ENCODE results near the gene ELMO2. TPM values are rescaled to one million over a fixed set of nuclear protein-coding genes. Genes with fewer than 3 reads are reported as not detected.
"Not testable (repeated sequence)": the region's sequence is repeated elsewhere in the genome, so short reads cannot be mapped to it uniquely, and the experiment has no call there.

The ELMO2 gene
- total RNA-seq, 2 experiments from 2014 or later, result 56.4 to 56.5 TPM

DNA sequence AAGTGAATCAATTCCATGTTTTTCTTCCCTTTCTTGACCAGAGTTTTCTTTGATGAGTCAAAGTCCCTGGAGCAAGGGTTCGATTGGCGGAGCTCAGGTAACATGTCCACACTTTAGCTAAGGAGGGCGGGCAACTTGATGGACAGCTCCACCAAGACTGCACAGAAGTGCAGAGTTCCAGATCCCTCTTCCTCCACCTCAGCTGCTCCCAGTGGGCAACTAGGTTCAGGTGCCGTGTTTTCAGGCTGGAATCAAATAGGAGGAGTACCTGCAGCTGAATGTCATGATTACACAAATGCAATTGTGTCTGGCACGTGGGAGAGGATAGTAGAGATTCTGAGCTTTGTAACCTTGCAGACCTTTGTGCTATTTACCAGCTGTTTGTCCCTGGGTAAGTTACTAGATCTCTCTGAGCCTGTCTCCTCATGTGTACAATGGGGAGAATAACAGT, 1.9 kb upstream of the ELMO2 start:
- ChIA-PET POLR2A (interaction anchor here (1.0 kb wide), 1 partner anchor 44 kb away, joined by 6 read pairs; no protein-coding TSS in a partner anchor), CTCF (interaction anchor here (1.1 to 1.9 kb wide), 3 partner anchors 101 to 276 kb away, joined by 3 to 6 read pairs (median 4); no protein-coding TSS in a partner anchor)

DNA sequence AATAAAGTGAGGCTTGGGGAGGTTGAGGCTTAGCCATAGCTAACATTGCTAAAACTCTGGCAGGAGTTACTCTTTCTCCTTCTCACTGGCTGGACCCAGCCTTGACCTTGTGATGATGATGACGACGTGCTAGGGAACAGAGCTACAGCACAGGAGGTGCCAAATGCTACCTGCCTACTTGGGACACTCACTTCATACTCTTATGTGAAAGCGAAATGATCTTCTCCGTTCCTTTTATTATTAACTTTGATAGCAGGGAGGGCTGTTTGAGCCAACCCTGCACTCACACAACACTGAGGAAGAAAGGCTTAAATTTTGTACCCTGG, 1.2 kb upstream of the ELMO2 start:
- ChIA-PET CTCF (interaction anchor here (1.1 to 1.9 kb wide), 2 partner anchors 101 to 102 kb away, joined by 4 to 6 read pairs; no protein-coding TSS in a partner anchor), POLR2A (interaction anchor here (1.0 kb wide), 1 partner anchor 44 kb away, joined by 6 read pairs; no protein-coding TSS in a partner anchor)

DNA sequence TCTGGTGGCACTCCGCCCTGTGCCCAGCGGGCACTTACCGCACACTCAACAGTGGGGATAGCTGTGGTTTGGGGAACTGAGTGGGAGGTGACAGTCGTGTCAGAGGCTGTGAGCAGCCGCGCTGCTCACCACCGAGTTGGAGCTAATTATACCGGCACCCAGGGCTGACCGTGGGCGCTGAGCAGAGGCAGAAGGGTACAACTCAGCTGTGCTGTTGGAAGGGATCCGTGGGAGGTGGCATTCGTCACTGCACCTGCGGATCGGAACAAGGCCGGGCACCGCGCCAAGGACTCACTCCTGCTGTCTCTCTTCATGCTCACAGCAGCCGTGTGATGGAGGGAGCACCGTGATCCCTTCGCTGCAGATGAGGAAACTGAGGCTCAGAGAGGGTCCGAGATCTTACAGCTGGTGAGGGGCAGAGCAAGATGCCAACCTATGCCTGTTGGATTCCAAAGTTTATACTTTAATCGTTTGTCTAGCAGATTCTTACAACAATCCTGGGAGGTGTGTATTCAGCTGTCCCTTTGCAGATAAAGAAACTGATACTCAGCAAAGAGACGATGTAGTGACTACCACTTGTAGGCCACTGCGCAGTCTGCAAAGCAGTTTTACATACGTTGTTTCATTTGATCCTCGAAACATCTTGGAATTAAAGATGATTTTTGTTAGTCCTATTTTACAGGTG, 713 bp upstream of the ELMO2 start:
- POLR2A ChIA-PET, result interaction anchor here (0.7 to 1.5 kb wide), 2 partner anchors 9 to 44 kb away, joined by 3 to 13 read pairs; no protein-coding TSS in a partner anchor
- CTCF ChIA-PET, result interaction anchor here (1.4 to 1.9 kb wide), 2 partner anchors 100 to 102 kb away, joined by 6 read pairs; no protein-coding TSS in a partner anchor

DNA sequence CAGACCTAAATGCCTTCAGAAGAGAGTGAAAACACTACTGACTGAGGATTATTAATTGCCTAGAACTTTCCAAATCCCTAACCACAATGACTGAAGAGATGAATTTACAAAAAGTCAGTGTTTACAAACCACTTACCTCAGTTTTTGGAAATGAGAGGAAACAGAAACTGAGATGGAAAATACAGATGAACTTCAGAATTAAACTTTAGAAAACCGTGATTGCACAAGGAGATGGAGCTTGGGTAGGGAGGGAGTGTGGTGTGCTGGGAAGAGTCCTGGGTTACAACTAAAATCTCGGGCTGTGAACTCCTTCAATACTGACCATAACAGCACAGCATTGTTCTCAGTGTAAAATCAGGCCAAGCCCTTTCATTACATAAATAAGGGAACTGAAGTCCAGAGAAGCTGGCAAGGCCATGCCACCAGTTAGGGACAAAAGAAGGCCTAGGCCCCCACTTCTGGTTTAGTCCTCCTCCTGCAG, 4.0 kb downstream of the ELMO2 start:
- CTCF ChIA-PET, result interaction anchor here (0.8 to 1.2 kb wide), 2 partner anchors 38 to 96 kb away, joined by 3 to 6 read pairs; no protein-coding TSS in a partner anchor
- POLR2A ChIA-PET, result interaction anchor here (2.2 kb wide), 1 partner anchor 38 kb away, joined by 9 read pairs; no protein-coding TSS in a partner anchor

DNA sequence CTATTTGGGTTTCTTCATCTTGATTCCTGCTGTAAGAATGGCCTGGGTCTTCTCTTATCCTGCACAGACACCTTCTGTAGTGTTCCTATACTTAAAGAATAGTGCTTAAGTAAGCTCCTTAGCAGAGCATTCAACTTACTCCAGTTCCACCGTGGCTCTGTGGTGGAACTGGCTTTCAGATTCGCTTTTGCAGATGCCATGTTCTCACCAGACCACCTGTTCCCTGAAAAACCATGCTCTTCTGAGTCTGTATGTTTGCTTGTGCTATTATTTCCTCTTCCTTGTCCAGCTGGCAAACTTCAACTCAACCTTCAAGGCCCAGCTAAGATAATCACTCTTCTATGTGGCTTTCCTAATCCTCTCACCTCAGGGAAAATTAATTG, 4.9 kb downstream of the ELMO2 start:
- ChIA-PET CTCF (interaction anchor here (1.1 to 1.4 kb wide), 2 partner anchors 12 to 38 kb away, joined by 3 to 5 read pairs; no protein-coding TSS in a partner anchor), POLR2A (interaction anchor here (0.5 to 2.2 kb wide), 2 partner anchors 37 to 588 kb away, joined by 3 to 9 read pairs; no protein-coding TSS in a partner anchor)

DNA sequence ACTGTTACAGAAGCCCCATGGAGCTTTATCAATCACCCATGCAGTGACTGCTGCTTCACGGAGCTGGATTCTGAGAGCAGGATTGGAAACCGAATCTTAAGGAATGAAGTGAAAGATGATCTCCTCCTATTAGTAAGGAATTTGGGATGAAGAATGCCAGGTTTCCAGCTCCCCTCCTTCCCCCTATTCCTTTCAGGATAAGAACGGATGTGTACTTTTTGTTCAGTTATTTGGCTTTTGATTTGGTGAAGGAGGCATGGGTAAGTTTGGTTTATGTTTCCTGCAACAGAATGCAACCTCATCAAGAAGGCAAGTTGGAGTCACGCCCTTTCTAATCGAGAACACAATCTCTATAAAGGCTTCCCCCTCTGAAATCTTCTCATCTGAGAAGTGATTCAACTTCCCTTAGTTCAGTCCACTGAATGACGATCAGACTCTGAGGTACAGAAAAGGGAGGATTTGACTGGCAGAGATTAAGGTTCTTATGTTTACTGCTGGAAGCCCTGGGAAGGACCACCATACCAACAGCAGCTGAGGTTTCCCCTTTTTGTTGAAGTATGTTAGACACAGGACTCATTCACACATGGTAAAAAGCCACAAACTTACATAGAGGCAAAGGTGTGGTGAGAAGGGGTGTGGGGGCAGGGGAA, 5.5 kb downstream of the ELMO2 start:
- CTCF ChIA-PET, result interaction anchor here (1.1 to 1.4 kb wide), 2 partner anchors 12 to 37 kb away, joined by 3 to 5 read pairs; no protein-coding TSS in a partner anchor
- POLR2A ChIA-PET, result interaction anchor here (0.6 to 2.2 kb wide), 2 partner anchors 36 to 997 kb away, joined by 4 to 9 read pairs; no protein-coding TSS in a partner anchor

DNA sequence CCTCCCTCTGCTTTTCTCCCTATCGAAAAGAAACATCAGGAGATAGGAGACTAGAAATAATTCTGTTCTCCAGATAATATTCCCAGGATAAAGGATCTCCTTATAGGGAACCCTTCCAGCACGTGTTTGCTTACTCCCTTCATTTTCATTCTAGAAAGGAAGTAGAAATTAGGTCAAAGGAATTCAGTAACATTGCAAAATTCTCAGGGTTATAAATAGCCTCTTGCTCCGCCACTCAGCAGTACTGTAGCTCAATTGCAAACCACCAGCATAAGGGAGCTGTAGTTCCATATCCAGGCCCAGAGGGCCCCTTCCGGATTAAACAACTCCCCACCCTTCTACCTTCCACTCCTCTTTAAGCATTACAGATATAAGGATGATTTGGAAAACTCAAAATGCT, 6.2 kb downstream of the ELMO2 start:
- CTCF ChIA-PET, result interaction anchor here (1.1 to 1.4 kb wide), 2 partner anchors 11 to 37 kb away, joined by 3 to 5 read pairs; no protein-coding TSS in a partner anchor
- POLR2A ChIA-PET, result no interaction called here

DNA sequence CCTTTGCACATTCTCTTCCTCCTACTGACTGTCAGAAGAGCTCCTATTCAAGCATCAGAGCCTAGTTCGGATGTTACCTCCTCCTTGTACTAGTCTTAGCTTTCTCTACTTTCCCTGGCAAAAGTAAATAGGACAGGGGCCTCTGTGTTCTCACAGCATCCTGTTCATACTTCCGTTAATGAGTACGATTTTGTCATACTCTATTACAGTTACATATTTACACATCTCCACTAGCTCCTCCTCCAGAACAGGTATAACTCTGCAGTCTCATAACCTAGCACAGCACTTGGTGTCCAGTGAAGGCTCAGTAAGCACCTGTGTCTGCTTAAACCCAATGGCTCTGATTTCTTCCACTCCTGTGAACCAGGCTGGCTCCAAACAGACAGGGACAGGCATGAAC, 7.0 kb downstream of the ELMO2 start:
- POLR2A ChIA-PET, result interaction anchor here (0.7 kb wide), 1 partner anchor 35 kb away, joined by 3 read pairs; no protein-coding TSS in a partner anchor
- CTCF ChIA-PET, result interaction anchor here (0.5 to 0.9 kb wide), 2 partner anchors 25 to 36 kb away, joined by 3 read pairs; no protein-coding TSS in a partner anchor

DNA sequence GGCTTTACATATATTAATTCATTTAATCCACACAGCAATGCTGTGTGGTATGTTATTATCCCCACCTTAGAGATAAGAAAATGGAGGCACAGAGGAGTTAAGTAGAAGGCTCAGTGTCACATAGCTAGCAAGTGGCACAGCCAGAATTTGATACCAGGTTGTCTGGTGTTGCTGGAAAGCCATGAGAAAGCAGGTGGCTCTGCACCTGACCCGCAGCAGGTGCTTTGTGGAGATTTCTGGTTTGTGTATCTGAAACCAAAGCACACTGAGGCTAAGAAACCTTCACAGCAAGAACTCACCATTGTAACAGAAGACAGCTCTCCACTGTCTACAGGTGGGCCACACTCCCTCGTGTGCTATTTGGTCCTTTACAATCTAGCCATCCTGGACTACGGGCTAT, 7.5 kb downstream of the ELMO2 start:
- CTCF ChIA-PET, result interaction anchor here (0.5 to 0.9 kb wide), 2 partner anchors 25 to 35 kb away, joined by 3 read pairs; no protein-coding TSS in a partner anchor

DNA sequence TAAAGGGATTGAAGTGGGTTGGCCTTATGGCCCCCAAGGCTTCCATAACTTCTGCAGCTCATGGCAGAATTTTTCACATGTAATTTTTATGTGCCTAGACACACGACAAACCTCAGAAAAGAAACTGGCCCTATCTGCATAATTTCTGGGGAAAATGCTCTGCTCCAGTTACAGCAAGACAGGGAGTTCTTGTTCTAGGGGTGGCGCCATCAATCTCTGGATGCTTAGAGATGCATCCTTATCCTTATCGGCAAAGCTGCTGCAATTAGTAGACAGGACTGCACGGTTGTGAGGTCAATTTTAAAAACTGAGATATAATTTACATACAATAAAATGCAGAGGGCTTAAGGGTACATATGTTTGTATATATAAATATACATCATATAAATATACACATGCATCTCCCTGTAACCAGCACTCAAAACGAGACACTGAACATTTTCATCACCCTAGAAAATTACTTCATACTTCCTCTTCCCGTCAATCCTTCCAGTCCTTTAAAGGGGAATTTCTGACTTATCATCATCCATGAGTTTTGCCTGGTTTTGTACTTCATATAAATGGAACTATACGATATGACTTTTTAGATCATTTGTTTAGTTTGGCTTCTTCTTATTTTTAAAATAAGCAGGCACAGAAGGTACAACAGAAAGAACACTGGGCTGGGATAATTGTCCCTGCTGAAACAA, 10.2 kb downstream of the ELMO2 start:
- ChIA-PET CTCF (no interaction called here), POLR2A (no interaction called here)

More for the DNA sequence above, 7.5 kb downstream of the ELMO2 start:
- POLR2A ChIA-PET, result interaction anchor here (0.7 kb wide), 1 partner anchor 35 kb away, joined by 3 read pairs; no protein-coding TSS in a partner anchor

DNA sequence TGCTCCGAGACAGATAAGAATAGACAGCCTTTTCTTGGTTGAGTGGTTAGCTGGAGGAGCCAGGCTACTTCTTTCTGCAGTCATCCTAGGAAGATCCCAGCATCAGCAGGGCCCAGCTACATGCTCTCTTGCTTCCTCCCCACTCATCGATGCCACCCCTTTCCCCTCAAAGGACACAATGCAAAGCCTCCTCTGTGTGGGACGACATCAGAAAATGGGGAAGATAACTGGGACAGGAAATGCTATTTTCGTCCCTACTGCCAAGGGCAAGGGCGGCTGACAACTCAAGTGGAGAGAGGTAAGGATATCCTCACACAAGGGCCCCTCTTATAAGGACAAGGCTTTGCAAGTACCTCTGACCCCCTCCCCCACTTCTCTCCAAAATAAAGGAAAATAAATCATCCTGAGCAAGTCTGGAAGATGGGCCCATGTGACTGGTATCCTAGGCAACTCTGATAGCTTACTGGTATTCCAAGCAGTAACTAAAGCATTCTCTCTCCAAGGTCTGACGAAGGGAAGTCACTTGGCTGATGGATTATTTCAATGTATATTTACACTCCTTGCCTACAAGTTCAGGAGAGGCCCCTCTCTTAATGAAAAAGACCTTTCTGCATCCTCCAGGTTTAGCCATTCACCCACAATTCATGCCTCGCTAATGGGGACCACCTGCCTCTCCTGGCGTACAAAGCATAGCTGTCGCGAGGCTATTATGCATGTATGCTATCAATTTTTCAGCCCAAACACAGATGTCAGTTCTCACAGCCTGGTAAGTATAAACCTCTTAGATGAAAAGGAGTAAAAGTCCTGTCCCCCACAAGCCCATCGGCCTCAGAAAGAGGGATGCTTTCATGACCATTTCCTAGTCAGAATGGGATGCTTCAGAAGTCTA, 11.3 kb downstream of the ELMO2 start:
- POLR2A ChIA-PET, result no interaction called here
- CTCF ChIA-PET, result no interaction called here

DNA sequence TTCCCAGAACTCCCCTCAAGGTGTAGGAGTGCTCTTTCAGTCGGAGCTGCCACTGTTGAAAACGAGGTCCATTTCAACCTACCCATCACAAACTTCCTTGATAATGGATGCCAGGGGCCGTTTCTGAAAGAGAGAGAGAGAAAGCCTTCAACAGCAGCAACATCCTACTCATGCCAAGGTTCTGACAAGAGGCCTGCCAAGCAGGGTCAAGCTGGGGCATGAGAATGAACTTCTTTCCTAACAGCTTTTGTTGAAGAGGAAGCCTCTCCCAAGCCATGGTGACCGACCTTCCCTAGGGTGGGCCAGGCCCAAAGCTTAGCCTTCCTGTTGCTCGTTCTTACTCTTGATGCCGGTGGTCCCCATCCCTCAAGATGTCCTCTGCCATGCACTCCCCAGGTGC, 12.4 kb downstream of the ELMO2 start:
- ChIA-PET POLR2A (no interaction called here), CTCF (no interaction called here)

DNA sequence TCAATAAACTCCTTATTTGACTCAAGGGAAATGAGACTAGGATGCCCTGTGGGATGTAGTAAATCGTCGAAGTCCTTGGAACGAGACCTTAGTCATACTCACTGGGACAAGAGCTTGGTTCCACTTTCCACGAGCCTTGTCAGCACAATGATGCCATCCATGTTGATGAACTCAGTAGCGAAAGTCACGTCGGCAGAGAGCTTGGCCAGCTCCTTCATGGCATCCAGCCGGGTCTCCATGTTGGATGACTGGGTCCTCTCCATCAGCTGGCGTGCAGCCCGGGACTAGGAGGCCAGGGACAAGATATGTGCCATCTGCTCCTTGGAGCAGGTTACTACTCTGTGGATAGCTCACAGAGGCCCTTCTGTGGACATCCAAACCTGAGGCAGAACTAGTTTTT, 17.5 kb downstream of the ELMO2 start:
- CTCF ChIA-PET, result interaction anchor here (1.1 kb wide), 1 partner anchor 12 kb away, joined by 3 read pairs; no protein-coding TSS in a partner anchor
- POLR2A ChIA-PET, result no interaction called here

DNA sequence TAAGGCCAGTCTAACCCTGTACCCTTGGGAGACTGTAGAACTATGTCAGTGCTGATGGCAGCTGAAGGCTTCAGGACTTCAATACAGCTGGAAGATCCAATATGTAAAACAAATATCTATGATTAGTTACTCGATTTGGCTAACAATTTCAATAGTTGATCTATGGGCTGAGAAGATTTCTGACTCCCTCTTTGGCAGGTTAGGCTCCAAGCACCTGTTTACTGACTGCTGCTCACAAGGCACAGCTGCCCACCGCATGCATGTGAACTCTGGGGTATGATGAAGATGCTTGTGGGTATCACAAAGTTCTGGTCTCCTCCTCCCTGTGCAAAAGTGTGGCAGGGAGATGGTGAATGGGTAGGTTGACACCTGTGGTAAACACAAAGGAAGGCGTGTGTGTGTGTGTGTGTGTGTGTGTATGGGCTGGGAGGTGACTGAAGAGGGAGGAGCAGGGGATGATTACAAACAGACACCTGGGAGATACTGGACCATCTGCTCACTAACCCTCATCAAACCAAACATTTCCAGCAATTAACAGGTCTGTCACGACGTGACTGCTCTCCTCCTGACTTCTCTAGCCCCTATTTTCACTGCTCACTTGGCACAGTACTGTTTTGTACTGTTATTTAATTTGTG, 18.1 kb downstream of the ELMO2 start:
- ChIA-PET CTCF (interaction anchor here (1.1 kb wide), 1 partner anchor 13 kb away, joined by 3 read pairs; no protein-coding TSS in a partner anchor), POLR2A (no interaction called here)

DNA sequence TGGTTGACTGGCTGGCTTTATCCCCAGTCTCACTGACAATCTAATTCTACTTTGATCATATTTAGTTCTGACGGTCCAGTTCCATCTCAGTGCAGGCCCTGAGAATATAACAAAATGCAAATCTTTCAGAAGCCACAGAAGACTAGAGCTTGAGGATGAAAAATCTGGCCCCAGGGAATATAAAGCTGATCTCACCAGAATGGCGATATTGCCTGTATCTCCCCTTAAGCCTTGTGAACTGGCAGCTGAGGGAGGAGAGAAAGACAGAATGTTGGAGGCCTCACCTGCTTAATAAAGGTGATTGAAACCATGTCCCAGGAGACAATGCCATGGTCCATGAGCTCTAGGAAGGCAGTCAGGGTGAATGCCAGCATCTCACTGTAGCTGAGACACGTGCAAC, 19.4 kb downstream of the ELMO2 start:
- CTCF ChIA-PET, result interaction anchor here (0.8 kb wide), 1 partner anchor 80 kb away, joined by 3 read pairs; no protein-coding TSS in a partner anchor
- POLR2A ChIA-PET, result not testable (repeated sequence)

DNA sequence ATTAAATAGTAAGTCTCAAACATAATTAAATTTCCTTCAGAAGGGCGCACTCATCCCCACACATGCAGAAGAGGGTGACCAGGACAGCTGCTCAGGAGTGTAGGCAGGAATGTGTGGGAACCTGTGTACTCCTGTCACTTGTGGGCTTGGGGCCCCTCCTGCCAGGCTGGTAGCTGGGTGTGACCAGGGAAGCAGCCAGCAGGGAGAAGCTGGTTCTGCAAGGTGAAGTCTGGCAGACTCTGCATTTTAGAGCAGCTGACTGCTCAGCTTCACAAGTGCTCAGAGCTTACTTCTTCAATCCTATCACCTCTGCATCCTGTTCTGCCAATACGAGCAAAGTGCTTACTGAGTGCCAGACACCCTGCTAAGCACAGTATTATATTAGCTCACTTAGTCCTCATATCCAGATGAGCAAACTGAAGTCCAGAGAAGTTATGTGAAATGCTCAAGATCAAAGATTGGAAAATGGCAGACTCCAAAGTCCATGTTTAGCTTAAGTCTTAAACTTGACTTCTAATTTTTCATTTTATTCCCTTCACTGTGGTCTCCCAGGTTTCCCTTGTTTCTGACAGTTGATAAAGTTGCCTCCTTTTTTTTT, 27.9 kb downstream of the ELMO2 start:
- ChIA-PET POLR2A (no interaction called here), CTCF (no interaction called here)

DNA sequence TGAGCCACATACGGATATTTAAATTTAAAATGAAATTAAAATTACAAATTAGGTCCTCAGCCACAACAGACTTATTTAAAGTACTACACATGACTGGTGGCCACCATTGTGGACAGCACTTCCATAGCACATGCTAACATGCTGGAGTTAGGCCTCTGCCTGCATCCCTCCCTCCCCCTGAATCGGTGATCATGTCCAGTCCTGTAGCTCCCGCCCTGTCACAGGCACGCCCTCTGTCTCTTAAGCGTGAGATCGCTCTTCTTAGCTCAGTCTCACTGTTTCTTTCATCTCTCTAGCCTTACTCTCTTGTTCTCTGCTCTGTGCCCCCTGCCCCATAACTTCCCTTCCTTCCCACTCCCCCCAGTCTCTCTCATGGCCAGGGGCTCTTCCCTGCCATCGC, 28.9 kb downstream of the ELMO2 start:
- ChIA-PET POLR2A (no interaction called here), CTCF (no interaction called here)
